HG03558 (cell line): ENCODE data around the gene PLEKHG7.
"Not testable (repeated sequence)": the region's sequence is repeated elsewhere in the genome, so short reads cannot be mapped to it uniquely, and the experiment has no call there.

ENCODE experiments used
- ATAC-seq: cut with Tn5 transposase; IDR thresholded peaks from one replicate; pipeline ENCODE4 v1.9.1; 2021; ENCODE audit warnings: moderate number of reproducible peaks; ENCODE audit not compliant: unreplicated experiment; ENCODE audit errors: extremely low read depth

The PLEKHG7 gene

GRCh38 chr12:92786045-92786444 lies 83.3 kb downstream of the PLEKHG7 start:
- no peak for ATAC-seq

- not testable (repeated sequence) for ATAC-seq
Measured at GRCh38 chr12:92794356-92794755, 91.6 kb downstream of the PLEKHG7 start.

- ATAC-seq, result no peak
Measured at GRCh38 chr12:92794814-92795213, 92.0 kb downstream of the PLEKHG7 start.

DNA sequence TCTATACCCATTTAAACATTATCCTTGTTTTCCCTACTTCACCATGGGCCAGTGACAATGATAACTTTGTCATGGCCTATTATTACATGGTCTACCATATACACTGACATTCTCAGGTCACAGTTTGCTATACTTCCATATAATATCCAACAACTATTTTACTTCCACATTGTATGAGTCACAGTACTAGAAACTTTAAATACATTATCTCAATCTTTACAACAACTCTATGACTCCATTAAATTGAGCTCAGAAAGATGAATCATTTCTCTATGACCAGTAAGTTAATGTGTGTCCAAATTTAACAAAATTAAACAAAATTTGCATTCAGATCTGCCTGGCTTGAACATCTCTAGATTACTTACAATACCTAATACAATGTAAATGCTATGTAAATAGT lies 93.9 kb downstream of the PLEKHG7 start:
- ATAC-seq, result no peak

DNA sequence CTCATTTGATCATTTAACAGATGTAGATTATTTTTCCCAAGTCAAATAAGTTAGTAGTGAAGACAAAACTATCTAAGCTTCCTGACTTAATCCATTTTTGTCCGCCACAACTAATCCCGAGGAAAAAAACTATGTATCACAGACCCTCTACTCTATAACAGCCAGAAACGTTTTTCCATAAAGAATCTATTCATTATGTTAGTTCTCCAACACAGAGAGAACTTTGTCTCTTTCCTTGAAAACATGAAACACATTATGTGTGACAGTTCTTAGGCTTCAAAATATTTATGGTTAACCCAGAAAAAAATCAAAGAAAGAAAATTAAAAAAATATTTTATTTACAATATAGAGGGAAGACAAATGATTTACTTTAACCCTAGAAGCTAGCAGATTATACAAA lies 100.1 kb downstream of the PLEKHG7 start:
- ATAC-seq, result no peak

- ATAC-seq, result no peak
Measured at GRCh38 chr12:92803903-92804302, 101.1 kb downstream of the PLEKHG7 start.

DNA sequence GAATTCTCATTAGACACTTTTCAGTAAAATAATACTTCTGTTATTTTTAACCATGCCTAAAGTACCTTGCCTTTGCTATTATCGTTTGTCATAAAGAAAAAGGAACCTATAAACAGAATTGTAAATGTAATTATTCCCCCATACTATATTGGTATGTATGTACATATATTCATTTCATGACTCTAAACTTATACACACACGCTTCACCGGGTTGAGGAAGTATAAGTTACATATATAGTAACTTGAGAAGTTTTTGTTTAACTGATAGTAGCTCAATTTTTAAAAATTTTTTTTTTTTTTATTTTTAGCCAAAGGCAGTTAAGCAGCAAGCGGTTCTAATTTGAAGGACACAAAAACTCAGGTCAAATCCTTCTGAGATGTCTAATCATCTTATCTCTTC lies 107.6 kb downstream of the PLEKHG7 start:
- no peak for ATAC-seq

GRCh38 chr12:92814584-92814983 lies 111.8 kb downstream of the PLEKHG7 start:
- no peak for ATAC-seq

- ATAC-seq, result no peak
Measured at GRCh38 chr12:92821142-92821541, 118.4 kb downstream of the PLEKHG7 start.
